Measurements from ENCODE around the gene OR6C3. TPM values are rescaled to one million over a fixed set of nuclear protein-coding genes. Genes with fewer than 3 reads are reported as not detected.
"Not testable (repeated sequence)": the region's sequence is repeated elsewhere in the genome, so short reads cannot be mapped to it uniquely, and the experiment has no call there.

The OR6C3 gene
- not detected for total RNA-seq

GRCh38 chr12:55330446-55330845 is at the start of gene OR6C3:
Gene OR6C3 (plus strand): TSS chr12:55330746. CDS start chr12:55331701, 955 bp downstream.
- peaks cover 3% of the 10 kb centered on the region for H3K9me3 Mint-ChIP-seq
- no peaks in the 10 kb centered on the region for H3K36me3 Mint-ChIP-seq (ENCODE audit: insufficient read depth)
- H3K4me3 Mint-ChIP-seq = no peak within 1 kb of the TSS
- DNase-seq (no peak), ATAC-seq (no peak)
- peaks cover 16% of the 10 kb centered on the region for H3K27me3 Mint-ChIP-seq (ENCODE audit: low read depth)
- no peaks in the 10 kb centered on the region for H3K4me1 Mint-ChIP-seq (ENCODE audit: low read depth)

DNA sequence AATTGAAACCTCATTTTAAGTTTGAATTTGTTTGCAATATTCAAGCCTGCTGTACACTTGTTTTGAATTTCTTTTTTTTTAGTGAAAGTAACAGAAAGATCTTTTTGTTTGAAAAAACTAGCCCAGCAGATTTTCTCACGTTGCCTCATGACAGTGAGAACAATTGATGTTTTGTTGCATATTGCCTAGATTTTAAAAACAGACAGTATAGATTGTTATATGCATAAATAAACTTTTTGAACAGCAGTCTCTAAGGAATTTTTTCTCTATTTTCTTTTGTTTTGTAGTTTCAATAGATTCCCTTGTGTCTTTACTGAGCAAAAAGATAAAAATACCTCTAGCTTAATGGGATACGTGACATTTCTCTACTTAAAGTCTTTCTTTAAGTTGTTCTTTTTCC is 49.6 kb upstream of the OR6C3 start:
- ATAC-seq = no peak
- Mint-ChIP-seq H3K9me3 (no peaks in the 10 kb centered on the region), H3K4me3 (no peak overlapping the region), H3K27me3 (ENCODE audit: low read depth) (peaks cover 18% of the 10 kb centered on the region), H3K4me1 (ENCODE audit: low read depth) (no peaks in the 10 kb centered on the region), H3K36me3 (ENCODE audit: insufficient read depth) (no peaks in the 10 kb centered on the region)
- DNase-seq = no peak

DNA sequence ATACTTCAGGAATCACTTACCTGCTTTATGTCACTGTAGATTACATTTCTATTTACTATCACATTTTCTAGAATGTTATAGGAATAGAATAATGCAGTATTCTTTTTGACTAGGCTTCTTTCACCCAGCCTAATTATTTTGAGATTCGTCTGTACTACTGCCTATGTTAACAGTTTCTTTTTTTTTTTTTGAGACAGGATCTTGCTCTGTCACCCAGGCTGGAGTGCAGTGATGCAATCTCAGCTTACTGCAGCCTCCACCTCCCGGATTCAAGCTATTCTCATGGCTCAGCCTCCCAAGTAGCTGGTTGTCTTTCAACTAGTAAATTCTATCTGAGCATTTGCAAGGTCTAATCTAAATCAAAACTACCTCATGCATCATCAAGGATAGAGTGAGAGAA is 40.5 kb upstream of the OR6C3 start:
- Mint-ChIP-seq H3K4me1 (ENCODE audit: low read depth) (no peaks in the 10 kb centered on the region), H3K36me3 (ENCODE audit: insufficient read depth) (no peaks in the 10 kb centered on the region), H3K9me3 (no peaks in the 10 kb centered on the region), H3K27me3 (ENCODE audit: low read depth) (peaks cover 26% of the 10 kb centered on the region), H3K4me3 (no peak overlapping the region)
- DNase-seq (no peak), ATAC-seq (no peak)

GRCh38 chr12:55296469-55296868 is 34.1 kb upstream of the OR6C3 start, which contains the start of gene OR6C6:
Gene OR6C6 (minus strand): TSS chr12:55296569. CDS start chr12:55295232, 1,337 bp downstream.
- H3K36me3 Mint-ChIP-seq (ENCODE audit: insufficient read depth) = no peaks in the 10 kb centered on the region
- H3K27me3 Mint-ChIP-seq (ENCODE audit: low read depth) = peaks cover 23% of the 10 kb centered on the region
- DNase-seq = no peak
- H3K9me3 Mint-ChIP-seq = no peaks in the 10 kb centered on the region
- H3K4me1 Mint-ChIP-seq (ENCODE audit: low read depth) = no peaks in the 10 kb centered on the region
- ATAC-seq = no peak
- H3K4me3 Mint-ChIP-seq = no peak within 1 kb of the TSS

DNA sequence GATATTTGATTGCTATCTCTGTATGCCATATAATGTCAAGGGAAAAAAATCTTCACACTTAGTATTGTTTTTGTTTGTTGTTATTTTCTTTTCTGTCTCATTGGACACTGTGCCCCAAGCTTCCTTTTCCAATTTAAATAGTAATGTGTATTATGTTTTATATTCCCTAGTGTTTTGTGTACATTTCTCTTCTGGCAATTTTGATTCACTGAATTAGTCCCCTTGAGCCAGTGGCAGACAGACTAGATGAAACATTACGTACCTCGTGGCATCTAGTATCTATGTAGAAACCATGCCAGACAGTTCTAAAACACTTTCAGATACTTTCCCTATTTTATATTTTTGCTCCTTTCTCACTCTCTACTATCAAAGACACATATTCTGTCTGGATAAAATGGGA is 16.5 kb upstream of the OR6C3 start, which contains the start of gene OR6C1:
Gene OR6C1 (plus strand): TSS at position 301 of the 400 bp plus-strand sequence. CDS start 6,257 bp downstream, outside the sequence.
- no peak within 1 kb of the TSS for H3K4me3 Mint-ChIP-seq
- H3K36me3 Mint-ChIP-seq (ENCODE audit: insufficient read depth) = no peaks in the 10 kb centered on the region
- H3K9me3 Mint-ChIP-seq = peaks cover under 1% of the 10 kb centered on the region
- DNase-seq (no peak), ATAC-seq (no peak)
- H3K27me3 Mint-ChIP-seq (ENCODE audit: low read depth) = peaks cover 8% of the 10 kb centered on the region
- no peaks in the 10 kb centered on the region for H3K4me1 Mint-ChIP-seq (ENCODE audit: low read depth)

GRCh38 chr12:55320201-55320600 is 10.3 kb upstream of the OR6C3 start:
- no peak for DNase-seq
- no peaks in the 10 kb centered on the region for H3K4me1 Mint-ChIP-seq (ENCODE audit: low read depth)
- H3K27me3 Mint-ChIP-seq (ENCODE audit: low read depth) = peaks cover 9% of the 10 kb centered on the region
- no peaks in the 10 kb centered on the region for H3K36me3 Mint-ChIP-seq (ENCODE audit: insufficient read depth)
- H3K4me3 Mint-ChIP-seq = no peak overlapping the region
- peaks cover 5% of the 10 kb centered on the region for H3K9me3 Mint-ChIP-seq
- no peak for ATAC-seq

- not testable (repeated sequence) for ATAC-seq; DNase-seq; H3K4me3 Mint-ChIP-seq; H3K4me1 Mint-ChIP-seq (ENCODE audit: low read depth); H3K36me3 Mint-ChIP-seq (ENCODE audit: insufficient read depth); H3K9me3 Mint-ChIP-seq
- peaks cover 16% of the 10 kb centered on the region for H3K27me3 Mint-ChIP-seq (ENCODE audit: low read depth)
These were observed 4.7 kb upstream of the OR6C3 start for GRCh38 chr12:55325801-55326200.

DNA sequence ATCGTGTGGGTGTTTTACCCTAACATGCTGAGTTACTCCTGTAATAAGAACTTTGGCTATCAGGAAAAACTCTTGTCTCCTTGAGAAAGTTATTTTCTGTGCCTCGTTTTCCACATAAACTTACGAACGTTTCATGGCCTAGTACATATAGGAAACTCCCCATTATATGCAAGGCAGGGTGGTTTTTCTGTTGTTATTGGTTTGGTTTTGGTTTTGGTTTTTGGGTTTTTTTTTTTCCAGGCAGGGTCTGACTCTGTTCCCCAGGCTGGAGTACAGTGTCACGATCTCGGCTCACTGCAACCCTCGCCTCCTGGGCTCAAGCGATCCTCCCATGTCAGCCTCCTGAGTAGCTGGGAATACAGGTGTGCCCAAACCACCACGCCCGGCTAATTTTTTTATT is 5.5 kb downstream of the OR6C3 start:
- DNase-seq = no peak
- H3K4me1 Mint-ChIP-seq (ENCODE audit: low read depth) = no peaks in the 10 kb centered on the region
- ATAC-seq = no peak
- no peaks in the 10 kb centered on the region for H3K36me3 Mint-ChIP-seq (ENCODE audit: insufficient read depth)
- no peaks in the 10 kb centered on the region for H3K9me3 Mint-ChIP-seq
- peaks cover 28% of the 10 kb centered on the region for H3K27me3 Mint-ChIP-seq (ENCODE audit: low read depth)
- H3K4me3 Mint-ChIP-seq = no peak overlapping the region

GRCh38 chr12:55355338-55355737 is 24.8 kb downstream of the OR6C3 start:
- not testable (repeated sequence) for H3K4me3 Mint-ChIP-seq; H3K9me3 Mint-ChIP-seq; ATAC-seq; H3K36me3 Mint-ChIP-seq (ENCODE audit: insufficient read depth); H3K4me1 Mint-ChIP-seq (ENCODE audit: low read depth); DNase-seq
- peaks cover 44% of the 10 kb centered on the region for H3K27me3 Mint-ChIP-seq (ENCODE audit: low read depth)

DNA sequence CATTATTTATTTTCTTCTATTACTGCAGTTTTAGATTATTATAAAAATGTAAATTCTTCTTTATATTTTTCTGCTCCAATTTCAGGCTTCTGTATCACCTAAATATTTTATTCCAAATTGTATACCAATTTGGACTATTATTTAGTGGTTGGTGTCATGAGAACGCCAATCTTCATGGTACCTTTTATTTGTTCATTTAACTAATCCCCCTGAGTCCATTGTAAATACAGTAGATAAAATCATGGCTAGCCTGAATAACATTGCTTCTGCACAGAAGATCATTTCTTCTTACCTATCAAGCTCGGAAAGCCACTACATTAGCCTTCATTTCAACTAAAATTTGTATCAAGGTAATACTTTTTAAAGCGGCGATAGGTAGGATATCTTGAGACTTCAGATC is 32.1 kb downstream of the OR6C3 start, which contains the start of gene OR6C75:
Gene OR6C75 (plus strand): TSS at position 301 of the 400 bp plus-strand sequence. CDS start 2,136 bp downstream, outside the sequence.
- Mint-ChIP-seq H3K27me3 (ENCODE audit: low read depth) (peaks cover 36% of the 10 kb centered on the region), H3K36me3 (ENCODE audit: insufficient read depth) (no peaks in the 10 kb centered on the region), H3K9me3 (no peaks in the 10 kb centered on the region), H3K4me3 (no peak within 1 kb of the TSS), H3K4me1 (ENCODE audit: low read depth) (no peaks in the 10 kb centered on the region)
- DNase-seq (no peak), ATAC-seq (no peak)

DNA sequence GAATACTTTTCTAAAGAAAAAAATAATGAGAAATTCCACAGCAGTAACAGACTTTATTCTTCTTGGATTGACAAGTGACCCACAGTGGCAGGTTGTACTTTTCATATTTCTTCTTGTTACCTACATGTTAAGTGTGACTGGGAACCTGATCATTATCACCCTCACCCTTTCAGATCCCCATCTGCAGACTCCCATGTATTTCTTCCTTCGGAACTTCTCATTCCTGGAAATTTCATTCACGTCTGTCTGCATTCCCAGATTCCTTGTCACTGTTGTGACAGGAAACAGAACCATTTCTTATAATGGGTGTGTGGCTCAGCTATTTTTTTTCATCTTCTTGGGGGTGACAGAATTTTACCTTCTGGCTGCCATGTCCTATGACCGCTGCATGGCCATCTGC is 34.5 kb downstream of the OR6C3 start:
- Mint-ChIP-seq H3K9me3 (no peaks in the 10 kb centered on the region), H3K4me1 (ENCODE audit: low read depth) (no peaks in the 10 kb centered on the region), H3K27me3 (ENCODE audit: low read depth) (peaks cover 23% of the 10 kb centered on the region), H3K4me3 (no peak overlapping the region), H3K36me3 (ENCODE audit: insufficient read depth) (no peaks in the 10 kb centered on the region)
- ATAC-seq = no peak
- DNase-seq = no peak

DNA sequence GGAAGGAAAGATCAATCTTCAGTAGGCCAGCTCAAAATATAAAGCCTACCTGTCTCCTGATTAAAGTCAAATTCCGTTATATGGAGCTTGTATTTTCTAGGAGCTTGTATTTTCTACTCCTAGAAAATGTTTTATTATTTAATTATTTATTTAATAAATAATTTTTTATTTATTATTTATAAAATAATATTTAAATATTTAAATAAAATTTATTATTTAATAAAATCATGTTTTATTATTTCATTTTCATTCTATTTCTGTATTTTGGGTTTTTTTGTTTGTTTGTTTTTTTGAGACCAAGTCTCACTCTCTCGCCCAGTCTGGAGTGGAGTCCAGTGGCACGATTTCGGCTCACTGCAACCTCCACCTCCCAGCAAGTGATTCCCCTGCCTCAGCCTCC is 42.0 kb downstream of the OR6C3 start:
- Mint-ChIP-seq H3K4me3 (no peak overlapping the region), H3K27me3 (ENCODE audit: low read depth) (peaks cover 16% of the 10 kb centered on the region), H3K9me3 (no peaks in the 10 kb centered on the region), H3K4me1 (ENCODE audit: low read depth) (no peaks in the 10 kb centered on the region), H3K36me3 (ENCODE audit: insufficient read depth) (no peaks in the 10 kb centered on the region)
- no peak for DNase-seq
- ATAC-seq = no peak

Other genes starting within 250 kb of the OR6C3 start
- not detected for gene OR9K2, start 204.3 kb upstream of the OR6C3 start, total RNA-seq
- not detected for gene OR10A7, start 109.7 kb upstream of the OR6C3 start, total RNA-seq
- not detected for gene OR6C74, start 86.1 kb upstream of the OR6C3 start, total RNA-seq
- not detected for gene OR6C6, start 34.2 kb upstream of the OR6C3 start, total RNA-seq
- not detected for gene OR6C1, start 16.4 kb upstream of the OR6C3 start, total RNA-seq
- gene OR6C75, start 32.2 kb downstream of the OR6C3 start, total RNA-seq = not detected
- not detected for gene OR6C65, start 69.8 kb downstream of the OR6C3 start, total RNA-seq
- gene OR6C76, start 95.5 kb downstream of the OR6C3 start, total RNA-seq = not detected
- gene OR6C2, start 113.3 kb downstream of the OR6C3 start, total RNA-seq = not detected
- not detected for gene OR6C70, start 139.4 kb downstream of the OR6C3 start, total RNA-seq
- not detected for gene OR6C68, start 161.6 kb downstream of the OR6C3 start, total RNA-seq
- not detected for gene OR6C4, start 218.9 kb downstream of the OR6C3 start, total RNA-seq
- under 1 TPM in 1 of 3 donors, not detected in 2; 0.15 TPM for gene OR2AP1, start 241.7 kb downstream of the OR6C3 start, total RNA-seq